Muscle layer of duodenum (tissue), 2 donors: ENCODE data around the gene PARPBP.
"Not testable (repeated sequence)": the region's sequence is repeated elsewhere in the genome, so short reads cannot be mapped to it uniquely, and the experiment has no call there.

Experiments used
- H3K27ac ChIP-seq: one replicate; pipeline ENCODE4 v1.7.0; 2013; ENCODE audit warnings: mild to moderate bottlenecking, low read length
- H3K27me3 ChIP-seq: one replicate; pipeline ENCODE4 v1.7.0; 2013; ENCODE audit warnings: low read depth, mild to moderate bottlenecking, control low read depth, low read length
- H3K36me3 ChIP-seq, 2 donors: one replicate each; pipeline ENCODE4 v1.7.0; 2013; ENCODE audit warnings: low read length in 2 of 2, control low read depth in 1 of 2, mild to moderate bottlenecking in 1 of 2; ENCODE audit not compliant: insufficient read depth in 2 of 2, control insufficient read depth in 1 of 2
- H3K4me1 ChIP-seq, 2 donors: one replicate each; pipeline ENCODE4 v1.7.0; 2013; ENCODE audit warnings: low read length in 2 of 2, mild to moderate bottlenecking in 2 of 2, control low read depth in 1 of 2, moderate library complexity in 1 of 2; ENCODE audit not compliant: insufficient read depth in 2 of 2, control insufficient read depth in 1 of 2
- H3K4me3 ChIP-seq, 2 donors: one replicate each; pipeline ENCODE4 v1.7.0; 2013; ENCODE audit warnings: low read length in 2 of 2, low read depth in 1 of 2, mild to moderate bottlenecking in 1 of 2
- H3K9me3 ChIP-seq, 2 donors: one replicate each; pipeline ENCODE4 v1.7.0; 2013; ENCODE audit warnings: low read length in 2 of 2, control low read depth in 1 of 2, mild to moderate bottlenecking in 1 of 2; ENCODE audit not compliant: control insufficient read depth in 1 of 2
- donor health status: healthy.

Gene PARPBP

GRCh38 chr12:102155206-102155605 lies 35.2 kb downstream of the PARPBP start:
- H3K4me3 ChIP-seq, H3K27me3 ChIP-seq, H3K27ac ChIP-seq, H3K4me1 ChIP-seq, H3K36me3 ChIP-seq, H3K9me3 ChIP-seq: not testable (repeated sequence)

GRCh38 chr12:102163383-102163782 lies 43.4 kb downstream of the PARPBP start:
- no peaks in the 10 kb centered on the region for H3K4me1 ChIP-seq
- no peaks in the 10 kb centered on the region for H3K36me3 ChIP-seq
- no peaks in the 10 kb centered on the region for H3K27me3 ChIP-seq
- no peaks in the 10 kb centered on the region for H3K9me3 ChIP-seq
- no peak overlapping the region for H3K27ac ChIP-seq
- no peak overlapping the region for H3K4me3 ChIP-seq

GRCh38 chr12:102167821-102168604 lies 48.0 kb downstream of the PARPBP start:
- H3K36me3 ChIP-seq, result no peaks in the 10 kb centered on the region
- no peaks in the 10 kb centered on the region for H3K27me3 ChIP-seq
- H3K9me3 ChIP-seq, result no peaks in the 10 kb centered on the region
- H3K4me3 ChIP-seq, result no peak overlapping the region
- H3K4me1 ChIP-seq, result no peaks in the 10 kb centered on the region
- no peak overlapping the region for H3K27ac ChIP-seq

- no peak overlapping the region for H3K27ac ChIP-seq
- H3K9me3 ChIP-seq, result no peaks in the 10 kb centered on the region
- no peak overlapping the region for H3K4me3 ChIP-seq
- no peaks in the 10 kb centered on the region for H3K4me1 ChIP-seq
- H3K27me3 ChIP-seq, result no peaks in the 10 kb centered on the region
- H3K36me3 ChIP-seq, result no peaks in the 10 kb centered on the region
Observed at GRCh38 chr12:102169922-102170621, 50.1 kb downstream of the PARPBP start.

GRCh38 chr12:102171951-102172350 lies 52.0 kb downstream of the PARPBP start:
- Histone ChIP-seq H3K4me1 (no peaks in the 10 kb centered on the region), H3K36me3 (no peaks in the 10 kb centered on the region), H3K9me3 (no peaks in the 10 kb centered on the region), H3K27me3 (no peaks in the 10 kb centered on the region), H3K27ac (no peak overlapping the region), H3K4me3 (no peak overlapping the region)

- Histone ChIP-seq H3K36me3 (no peaks in the 10 kb centered on the region), H3K9me3 (no peaks in the 10 kb centered on the region), H3K4me3 (no peak overlapping the region), H3K27me3 (no peaks in the 10 kb centered on the region), H3K27ac (no peak overlapping the region), H3K4me1 (no peaks in the 10 kb centered on the region)
Observed at GRCh38 chr12:102172436-102172835, 52.5 kb downstream of the PARPBP start.

GRCh38 chr12:102174117-102174516 lies 54.1 kb downstream of the PARPBP start:
- no peak overlapping the region for H3K27ac ChIP-seq
- no peaks in the 10 kb centered on the region for H3K27me3 ChIP-seq
- no peak overlapping the region for H3K4me3 ChIP-seq
- no peaks in the 10 kb centered on the region for H3K4me1 ChIP-seq
- H3K36me3 ChIP-seq, result no peaks in the 10 kb centered on the region
- H3K9me3 ChIP-seq, result no peaks in the 10 kb centered on the region

GRCh38 chr12:102174761-102175160 lies 54.8 kb downstream of the PARPBP start:
- Histone ChIP-seq H3K27ac (no peak overlapping the region), H3K4me1 (no peaks in the 10 kb centered on the region), H3K4me3 (no peak overlapping the region), H3K9me3 (no peaks in the 10 kb centered on the region), H3K36me3 (no peaks in the 10 kb centered on the region), H3K27me3 (no peaks in the 10 kb centered on the region)

- Histone ChIP-seq H3K4me1 (no peaks in the 10 kb centered on the region), H3K9me3 (no peaks in the 10 kb centered on the region), H3K27me3 (no peaks in the 10 kb centered on the region), H3K27ac (no peak overlapping the region), H3K4me3 (no peak overlapping the region), H3K36me3 (no peaks in the 10 kb centered on the region)
Observed at GRCh38 chr12:102182635-102183034, 62.7 kb downstream of the PARPBP start.

- H3K4me3 ChIP-seq, result no peak overlapping the region
- no peak overlapping the region for H3K27ac ChIP-seq
- H3K36me3 ChIP-seq, result no peaks in the 10 kb centered on the region
- no peaks in the 10 kb centered on the region for H3K4me1 ChIP-seq
- H3K9me3 ChIP-seq, result no peaks in the 10 kb centered on the region
- no peaks in the 10 kb centered on the region for H3K27me3 ChIP-seq
Observed at GRCh38 chr12:102195826-102196225, 75.8 kb downstream of the PARPBP start.

- Histone ChIP-seq H3K36me3 (no peaks in the 10 kb centered on the region), H3K27ac (no peak within 1 kb of the TSS), H3K27me3 (no peaks in the 10 kb centered on the region), H3K9me3 (no peaks in the 10 kb centered on the region), H3K4me3 (no peak within 1 kb of the TSS), H3K4me1 (no peaks in the 10 kb centered on the region)
Observed at GRCh38 chr12:102197789-102198188, 77.8 kb downstream of the PARPBP start, which contains the start of gene PMCH. Gene PMCH, minus strand, starts transcription at chr12:102197833. Its CDS starts 63 bp downstream, at chr12:102197770.
